SW480 (cell line): ENCODE measurements around the gene CD99L2.
"Not testable (repeated sequence)": the region's sequence is repeated elsewhere in the genome, so short reads cannot be mapped to it uniquely, and the experiment has no call there.

ENCODE experiments used
- DNase-seq: peaks from one replicate; pipeline ENCODE4 v3.0.0-alpha.2; 2016; ENCODE audit warnings: low spot score

The CD99L2 gene

GRCh38 chrX:150896632-150897031 lies 1.8 kb downstream of the CD99L2 start:
- DNase-seq, result no peak

DNA sequence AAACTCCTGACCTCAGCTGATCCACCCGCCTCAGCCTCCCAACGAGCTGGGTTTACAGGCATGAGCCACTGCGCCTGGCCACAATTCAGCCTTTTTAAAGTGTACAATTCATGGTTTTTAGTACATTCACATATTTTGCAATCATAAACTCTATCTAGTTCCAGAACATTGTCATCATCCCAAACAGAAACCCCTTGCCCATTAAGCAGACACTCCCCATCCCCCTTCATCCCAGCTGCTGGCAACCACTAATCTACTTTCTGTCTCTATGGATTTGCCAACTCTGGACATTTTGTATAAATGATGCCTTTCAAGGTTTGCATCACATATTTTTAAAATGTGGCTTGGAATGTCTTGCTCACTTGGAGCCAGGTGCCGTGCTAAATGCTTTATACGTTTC lies 4.5 kb downstream of the CD99L2 start:
- DNase-seq, result no peak

DNA sequence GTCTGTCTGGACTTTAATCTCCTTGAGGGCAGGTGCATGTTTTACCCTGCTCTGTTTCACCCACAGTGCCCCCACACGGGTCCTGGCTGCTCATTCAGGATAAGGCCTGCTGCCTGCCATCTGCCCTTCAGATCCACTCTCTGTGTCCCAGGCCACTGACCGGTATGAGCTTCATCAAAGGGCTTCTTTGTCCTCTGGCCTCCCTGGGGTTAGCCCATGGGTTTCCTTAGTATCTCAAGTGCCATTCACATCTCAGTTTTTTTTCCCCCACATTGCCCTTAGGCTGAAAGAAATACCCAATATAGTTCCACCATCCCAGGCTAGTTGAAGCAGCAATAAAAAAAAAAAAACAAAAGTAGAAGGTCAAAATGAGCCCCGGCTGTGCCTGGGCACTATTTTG lies 9.3 kb downstream of the CD99L2 start:
- DNase-seq, result no peak

DNA sequence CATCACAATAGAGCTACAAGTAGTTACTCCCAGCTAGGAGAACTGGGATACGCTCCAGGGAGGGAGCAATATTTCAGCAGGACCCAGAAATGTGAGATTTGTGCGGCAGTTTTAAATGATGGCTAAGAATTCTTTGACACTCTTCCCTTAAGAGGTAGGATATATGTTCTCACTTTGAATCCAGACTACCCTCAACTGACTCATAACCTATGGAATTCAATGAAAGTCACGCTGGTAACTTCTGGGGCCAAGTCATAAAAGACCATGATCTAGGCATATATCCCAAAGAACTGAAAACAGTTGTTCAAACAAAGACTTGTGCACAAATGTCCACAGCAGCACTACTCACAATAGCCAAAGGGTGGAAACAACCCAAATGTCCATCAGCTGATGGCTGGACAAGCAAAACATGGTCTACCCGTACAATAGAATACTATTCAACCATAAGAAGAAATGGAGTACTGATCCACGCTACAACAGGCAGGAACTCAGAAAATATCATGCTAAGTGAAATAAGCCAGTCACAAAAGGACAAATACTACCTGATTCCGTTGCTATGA lies 10.5 kb downstream of the CD99L2 start:
- DNase-seq, result no peak

DNA sequence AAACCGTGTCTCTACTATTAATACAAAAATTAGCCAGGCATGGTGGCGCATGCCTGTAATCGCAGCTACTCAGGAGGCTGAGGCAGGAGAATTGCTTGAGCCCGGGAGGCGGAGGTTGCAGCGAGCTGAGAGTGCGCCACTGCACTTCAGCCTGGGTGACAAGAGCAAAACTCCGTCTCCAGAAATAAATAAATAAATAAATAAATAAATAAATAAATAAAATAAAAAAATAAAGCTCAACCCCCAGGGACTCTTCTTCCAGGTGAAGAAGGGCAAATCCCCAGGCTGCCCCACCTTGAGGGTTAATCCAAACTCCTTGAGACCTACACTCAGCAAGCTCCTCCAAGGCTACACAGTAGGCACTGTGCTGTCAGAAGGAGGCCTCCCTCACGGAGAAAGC lies 11.2 kb downstream of the CD99L2 start:
- not testable (repeated sequence) for DNase-seq

- no peak for DNase-seq
Observed at GRCh38 chrX:150886381-150886780, 12.1 kb downstream of the CD99L2 start.

GRCh38 chrX:150880808-150881165 lies 17.7 kb downstream of the CD99L2 start:
- no peak for DNase-seq

DNA sequence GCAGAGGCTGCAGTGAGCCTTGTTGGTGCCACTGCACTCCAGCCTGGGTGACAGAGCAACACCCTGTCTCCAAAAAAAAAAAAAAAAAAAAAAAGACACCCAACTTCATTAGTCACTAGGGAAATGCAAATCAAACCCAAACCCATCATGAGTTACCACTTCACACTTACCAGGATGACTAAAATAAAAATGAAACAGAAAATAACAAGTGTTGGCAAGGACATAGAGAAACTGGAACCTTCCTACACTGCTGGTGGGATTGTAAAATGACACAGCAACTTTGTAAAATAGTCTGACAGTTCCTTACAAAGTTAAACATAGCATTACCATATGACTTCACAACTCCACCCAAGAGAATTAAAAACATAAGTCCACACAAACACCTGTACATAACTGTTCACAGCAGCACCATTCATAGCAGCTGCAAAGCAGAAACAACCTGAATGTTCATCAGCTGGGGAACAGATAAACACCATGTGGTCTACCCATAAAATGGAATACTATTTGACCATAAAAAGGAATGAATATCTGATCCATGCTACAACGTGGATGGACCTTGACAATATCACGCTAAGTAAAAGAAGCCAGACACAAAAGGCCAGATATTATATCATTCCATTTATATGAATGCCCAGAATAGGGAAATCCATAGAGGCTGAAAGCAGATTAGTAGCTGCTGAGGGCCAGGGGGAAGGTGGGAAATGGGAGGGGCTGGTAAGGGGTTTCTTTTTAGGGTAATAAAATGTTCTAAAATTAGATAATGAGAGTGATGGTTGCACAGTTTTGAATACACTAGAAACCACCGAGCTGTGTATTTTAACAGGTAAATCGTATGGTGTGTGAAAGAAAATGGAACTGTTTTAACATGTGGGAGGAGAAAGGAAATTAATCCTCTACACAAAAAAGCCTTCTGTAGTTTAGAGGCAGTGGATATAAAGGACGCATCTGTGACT lies 18.3 kb downstream of the CD99L2 start:
- no peak for DNase-seq

DNA sequence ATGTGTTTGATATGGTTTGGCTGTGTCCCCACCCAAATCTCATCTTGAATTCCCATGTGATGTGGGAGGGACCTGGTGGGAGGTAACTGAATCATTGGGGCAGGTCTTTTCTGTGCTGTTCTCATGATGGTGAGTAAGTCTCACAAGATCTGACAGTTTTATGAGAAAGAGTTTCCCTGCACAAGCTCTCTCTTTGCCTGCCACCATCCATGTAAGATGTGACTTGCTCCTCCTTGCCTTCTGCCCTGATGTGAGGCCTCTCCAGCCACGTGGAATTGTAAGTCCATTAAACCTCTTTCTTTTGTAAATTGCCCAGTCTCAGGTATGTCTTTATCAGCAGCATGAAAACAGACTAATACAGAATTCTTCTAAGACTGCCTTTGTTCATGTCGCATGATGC lies 22.8 kb downstream of the CD99L2 start:
- DNase-seq, result not testable (repeated sequence)

- no peak for DNase-seq
Observed at GRCh38 chrX:150874448-150874847, 24.0 kb downstream of the CD99L2 start.

- no peak for DNase-seq
Observed at GRCh38 chrX:150873616-150874015, 24.9 kb downstream of the CD99L2 start.

- DNase-seq, result no peak
Observed at GRCh38 chrX:150872773-150873336, 25.6 kb downstream of the CD99L2 start.

GRCh38 chrX:150871341-150871811 lies 27.1 kb downstream of the CD99L2 start:
- no peak for DNase-seq

DNA sequence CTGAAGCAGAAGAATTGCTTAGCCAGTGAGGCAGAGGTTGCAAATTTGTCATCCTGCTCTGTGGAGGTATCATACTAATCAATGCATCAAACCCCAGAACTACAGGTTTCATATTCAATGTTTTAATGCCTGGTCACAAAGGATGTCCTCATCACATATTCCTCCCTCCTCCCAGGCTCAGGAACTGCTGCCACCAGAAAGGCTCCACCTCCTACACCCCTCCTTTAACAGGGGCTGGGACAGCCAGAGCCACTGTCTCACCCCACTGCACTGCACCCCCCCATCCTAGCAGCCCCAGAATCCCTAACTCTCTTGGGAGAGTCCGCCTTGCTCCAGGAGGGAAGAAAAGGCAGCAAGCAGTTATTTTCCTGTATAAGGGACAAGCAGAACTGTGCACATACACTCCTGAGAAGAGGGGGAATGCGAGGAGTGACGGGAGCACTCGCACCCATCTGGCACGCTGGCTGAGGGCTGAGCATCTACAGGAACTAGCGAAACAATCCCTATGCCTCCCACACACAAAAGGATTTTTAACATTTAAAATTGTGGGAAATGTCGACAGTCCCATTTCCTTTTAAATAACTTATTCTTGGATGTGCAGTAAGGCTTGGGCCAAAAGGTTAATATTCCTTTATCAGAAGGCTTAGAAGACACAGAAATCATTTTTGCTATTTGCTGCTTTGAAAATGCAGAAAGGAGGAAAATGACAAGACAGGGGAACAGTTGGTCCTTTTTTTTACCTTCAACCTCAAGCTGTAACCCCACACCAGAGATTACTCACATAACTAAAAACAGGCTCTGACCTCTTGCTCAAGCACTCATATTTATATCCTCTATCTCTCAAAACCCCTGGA lies 27.8 kb downstream of the CD99L2 start:
- no peak for DNase-seq

- DNase-seq, result no peak
Observed at GRCh38 chrX:150870029-150870428, 28.4 kb downstream of the CD99L2 start.

- DNase-seq, result no peak
Observed at GRCh38 chrX:150869450-150869849, 29.0 kb downstream of the CD99L2 start.

GRCh38 chrX:150868625-150869024 lies 29.8 kb downstream of the CD99L2 start:
- DNase-seq, result no peak

DNA sequence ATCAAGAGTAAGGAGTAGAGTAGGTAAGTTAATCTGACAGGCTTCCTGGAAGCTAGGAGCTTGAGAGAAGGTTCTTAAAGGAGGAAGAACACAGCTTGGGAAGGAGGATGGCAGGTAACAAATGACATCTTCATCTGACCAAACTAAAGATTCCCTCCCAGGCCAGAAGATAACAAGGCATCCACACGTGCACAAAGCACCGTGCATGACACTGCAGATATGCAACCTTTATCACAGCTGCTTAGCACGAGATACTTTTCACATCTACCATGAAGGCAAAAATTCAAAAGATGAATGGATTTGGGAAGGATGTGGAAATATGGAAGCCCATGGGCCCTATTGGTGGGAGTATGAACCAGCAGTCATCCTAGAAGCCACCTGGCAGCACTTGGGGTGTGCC lies 34.3 kb downstream of the CD99L2 start:
- no peak for DNase-seq

DNA sequence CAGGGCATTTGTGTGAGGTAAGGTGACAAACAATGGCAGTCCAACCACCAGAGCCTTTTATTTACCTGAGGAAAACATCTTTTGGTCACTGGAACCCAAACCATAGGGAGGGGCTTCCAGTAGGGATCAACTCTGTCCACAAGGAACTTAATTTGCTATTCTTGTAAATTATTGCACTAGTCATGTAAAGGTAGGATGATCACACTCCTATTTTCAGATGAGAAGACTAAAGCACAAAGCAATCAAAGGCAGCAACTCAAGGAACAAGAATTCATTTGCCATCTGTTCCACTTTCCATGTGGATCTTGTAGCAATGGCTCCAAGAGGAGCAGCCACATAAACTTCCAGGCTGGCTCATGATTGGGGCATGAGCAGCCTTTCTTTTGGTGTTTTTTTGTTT lies 35.3 kb downstream of the CD99L2 start:
- no peak for DNase-seq

DNA sequence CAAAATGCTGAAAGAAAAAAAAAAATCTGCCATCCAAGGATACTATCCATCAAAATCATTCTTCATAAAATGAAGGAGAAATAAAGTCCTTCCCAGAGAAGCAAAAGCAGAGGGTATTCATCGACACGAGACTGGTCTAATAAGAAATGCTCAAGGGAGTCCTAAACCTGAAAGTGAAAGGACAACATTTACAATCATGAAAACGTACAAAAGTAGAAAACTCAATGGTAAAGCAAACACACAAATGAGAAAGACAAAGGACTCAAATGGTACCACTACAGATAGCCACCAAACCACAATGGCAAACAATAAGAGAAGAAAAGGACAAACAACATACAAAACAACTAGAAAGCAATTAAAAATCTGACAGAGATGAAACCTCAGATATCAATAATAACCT lies 41.0 kb downstream of the CD99L2 start:
- no peak for DNase-seq

- DNase-seq, result no peak
Observed at GRCh38 chrX:150856785-150857184, 41.7 kb downstream of the CD99L2 start.

GRCh38 chrX:150856101-150856500 lies 42.4 kb downstream of the CD99L2 start:
- no peak for DNase-seq
